HG03442 (cell line): ENCODE results near the gene GKAP1.
A peak's percentile ranks its signal among the peaks of the same experiment; 100 is the strongest.
"Not testable (repeated sequence)": the region's sequence is repeated elsewhere in the genome, so short reads cannot be mapped to it uniquely, and the experiment has no call there.

Source experiments
- ATAC-seq: cut with Tn5 transposase; IDR thresholded peaks from one replicate; pipeline ENCODE4 v1.9.1; 2021; ENCODE audit warnings: mild to moderate bottlenecking, moderate library complexity; ENCODE audit not compliant: unreplicated experiment

Gene GKAP1

GRCh38 chr9:83733739-83734138 lies 83.8 kb downstream of the GKAP1 start:
- no peak for ATAC-seq

DNA sequence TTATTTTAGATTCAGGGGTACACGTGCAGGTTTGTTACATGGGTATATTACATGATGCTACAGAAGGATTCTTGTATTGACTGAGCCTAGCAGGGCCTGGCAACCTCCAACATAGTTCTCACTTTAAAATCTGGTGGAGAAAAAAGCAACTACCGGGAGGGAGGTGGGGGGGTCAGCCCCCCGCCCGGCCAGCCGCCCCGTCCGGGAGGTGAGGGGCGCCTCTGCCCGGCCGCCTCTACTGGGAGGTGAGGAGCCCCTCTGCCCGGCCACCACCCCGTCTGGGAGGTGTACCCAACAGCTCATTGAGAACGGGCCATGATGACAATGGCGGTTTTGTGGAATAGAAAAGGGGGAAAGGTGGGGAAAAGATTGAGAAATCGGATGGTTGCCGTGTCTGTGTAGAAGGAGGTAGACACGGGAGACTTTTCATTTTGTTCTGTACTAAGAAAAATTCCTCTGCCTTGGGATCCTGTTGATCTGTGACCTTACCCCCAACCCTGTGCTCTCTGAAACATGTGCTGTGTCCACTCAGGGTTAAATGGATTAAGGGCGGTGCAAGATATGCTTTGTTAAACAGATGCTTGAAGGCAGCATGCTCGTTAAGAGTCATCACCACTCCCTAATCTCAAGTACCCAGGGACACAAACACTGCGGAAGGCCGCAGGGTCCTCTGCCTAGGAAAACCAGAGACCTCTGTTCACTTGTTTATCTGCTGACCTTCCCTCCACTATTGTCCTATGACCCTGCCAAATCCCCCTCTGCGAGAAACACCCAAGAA lies 88.8 kb downstream of the GKAP1 start:
- not testable (repeated sequence) for ATAC-seq

- no peak for ATAC-seq
Measured at GRCh38 chr9:83724436-83724835, 93.1 kb downstream of the GKAP1 start.

- ATAC-seq, result no peak
Measured at GRCh38 chr9:83722726-83723495, 94.7 kb downstream of the GKAP1 start.

GRCh38 chr9:83721509-83721908 lies 96.1 kb downstream of the GKAP1 start:
- no peak for ATAC-seq

DNA sequence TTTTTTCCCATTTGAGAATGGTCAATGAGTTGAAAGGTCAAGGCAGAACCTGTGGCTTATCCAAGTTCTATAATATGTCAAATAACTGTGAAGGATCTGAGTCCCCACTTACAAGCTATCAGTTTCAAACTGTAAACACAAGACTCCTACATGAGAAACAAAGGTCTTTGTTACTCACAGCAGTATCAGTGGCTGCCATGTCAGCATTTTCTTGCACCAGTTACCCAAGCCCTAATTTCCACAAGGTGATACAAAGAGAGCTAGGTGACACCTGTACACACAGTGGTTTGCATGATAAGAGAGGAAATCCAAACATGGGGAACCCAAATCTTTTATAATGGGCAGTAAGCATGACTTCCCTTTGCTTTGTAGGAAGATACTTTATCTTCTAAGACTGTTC lies 101.8 kb downstream of the GKAP1 start:
- no peak for ATAC-seq

- no peak for ATAC-seq
Measured at GRCh38 chr9:83715221-83715620, 102.3 kb downstream of the GKAP1 start.

- ATAC-seq, result no peak
Measured at GRCh38 chr9:83714329-83714728, 103.2 kb downstream of the GKAP1 start.

DNA sequence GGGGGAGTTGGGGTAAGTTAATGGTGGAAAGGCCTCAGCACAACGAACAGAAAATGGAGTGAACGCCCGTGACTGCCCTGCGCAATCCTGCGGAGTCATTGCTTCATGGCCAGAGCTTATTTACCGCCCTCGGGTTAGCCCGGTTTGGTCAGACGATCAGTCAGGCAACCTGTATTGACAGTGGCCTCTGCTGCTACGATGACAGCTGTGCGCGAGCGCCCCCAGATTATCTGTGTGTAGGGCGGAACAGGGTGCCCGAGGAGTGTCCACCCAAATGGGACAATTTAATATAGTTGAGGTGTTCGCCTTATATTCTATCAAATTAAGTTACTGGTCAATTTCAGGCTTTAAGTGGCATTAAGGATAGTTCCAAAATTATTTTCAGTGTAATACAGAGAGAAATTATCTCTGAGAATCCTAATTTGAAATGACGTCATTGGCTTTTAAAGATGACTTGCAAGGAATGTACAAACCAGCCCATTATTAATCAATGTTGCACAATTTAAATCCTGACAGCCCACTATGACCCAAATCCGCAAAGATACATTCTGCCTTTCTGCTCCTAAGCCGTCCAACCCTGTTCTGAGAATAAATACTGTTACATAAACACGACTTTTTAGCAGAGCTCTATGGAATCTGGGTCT lies 108.9 kb downstream of the GKAP1 start:
- peak; percentile 35 for ATAC-seq

GRCh38 chr9:83707768-83708514 lies 109.6 kb downstream of the GKAP1 start, which contains the start of gene UBQLN1:
TSS of gene UBQLN1 (minus strand) at chr9:83707958. CDS start at chr9:83707679, 279 bp downstream.
- ATAC-seq, result peak; percentile 63

- ATAC-seq, result peak; percentile 43
Measured at GRCh38 chr9:83707518-83707767, 110.1 kb downstream of the GKAP1 start.

- peak; percentile 12 for ATAC-seq
Measured at GRCh38 chr9:83706676-83707517, 110.7 kb downstream of the GKAP1 start.

- peak; percentile 25 for ATAC-seq
Measured at GRCh38 chr9:83705219-83705651, 112.3 kb downstream of the GKAP1 start.

DNA sequence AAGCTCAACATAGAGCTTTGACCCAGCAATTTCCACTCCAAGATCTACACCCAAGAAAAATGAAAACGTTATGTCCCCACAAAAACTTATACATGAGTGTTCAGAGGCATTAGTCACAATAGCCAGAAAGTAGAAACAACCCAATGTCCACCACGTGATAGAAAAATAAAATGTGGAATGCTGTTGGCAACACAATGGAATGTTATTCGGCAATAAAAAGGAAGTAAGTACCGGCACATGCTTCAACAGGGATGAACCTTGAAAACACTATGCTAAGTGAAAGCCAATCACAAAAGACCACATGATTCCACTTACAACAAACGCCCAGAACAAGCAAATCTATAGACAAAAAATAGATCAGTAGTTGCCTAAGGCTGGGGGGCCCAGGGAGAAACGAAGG lies 115.8 kb downstream of the GKAP1 start:
- ATAC-seq, result no peak

- peak; percentile 31 for ATAC-seq
Measured at GRCh38 chr9:83701286-83701685, 116.3 kb downstream of the GKAP1 start.

DNA sequence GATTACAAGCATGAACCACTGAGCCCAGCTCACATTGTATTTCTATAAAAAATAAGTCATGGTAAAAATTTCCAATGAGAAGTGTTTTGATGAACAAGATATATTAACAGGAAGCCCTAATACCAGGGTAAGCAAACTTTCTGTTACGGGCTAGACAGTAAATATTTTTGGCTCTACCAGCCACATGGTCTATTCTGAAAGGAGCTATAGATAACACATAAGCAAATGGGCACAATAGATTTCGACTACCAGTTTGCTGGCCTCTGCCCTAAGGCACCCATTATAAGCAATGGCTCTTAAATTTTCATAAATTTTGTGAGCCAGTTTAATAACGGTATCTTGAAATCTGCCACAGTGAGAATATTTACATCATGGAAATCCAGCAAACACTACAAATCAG lies 118.0 kb downstream of the GKAP1 start:
- peak; percentile 25 for ATAC-seq

- ATAC-seq, result peak; percentile 32
Measured at GRCh38 chr9:83698976-83699585, 118.5 kb downstream of the GKAP1 start.

GRCh38 chr9:83691492-83691891 lies 126.1 kb downstream of the GKAP1 start:
- ATAC-seq, result no peak
